GM12801 (cell line): ENCODE data around the gene ANKH.
A peak's percentile ranks its signal among the peaks of the same experiment; 100 is the strongest.

Experiments
- CTCF ChIP-seq: IDR thresholded peaks from one replicate; pipeline ENCODE4 v1.5.1; 2011; ENCODE audit warnings: control low read depth; ENCODE audit not compliant: insufficient read length; ENCODE audit errors: extremely low read depth

ANKH gene

GRCh38 chr5:14732991-14733390, 138.6 kb downstream of the ANKH start:
- TF ChIP-seq CTCF, result no peak

GRCh38 chr5:14730881-14731280, 140.7 kb downstream of the ANKH start:
- no peak for TF ChIP-seq CTCF

- no peak for TF ChIP-seq CTCF
Measured at GRCh38 chr5:14730466-14730865, 141.1 kb downstream of the ANKH start.

GRCh38 chr5:14729448-14730385, 141.9 kb downstream of the ANKH start:
- TF ChIP-seq CTCF, result no peak

DNA sequence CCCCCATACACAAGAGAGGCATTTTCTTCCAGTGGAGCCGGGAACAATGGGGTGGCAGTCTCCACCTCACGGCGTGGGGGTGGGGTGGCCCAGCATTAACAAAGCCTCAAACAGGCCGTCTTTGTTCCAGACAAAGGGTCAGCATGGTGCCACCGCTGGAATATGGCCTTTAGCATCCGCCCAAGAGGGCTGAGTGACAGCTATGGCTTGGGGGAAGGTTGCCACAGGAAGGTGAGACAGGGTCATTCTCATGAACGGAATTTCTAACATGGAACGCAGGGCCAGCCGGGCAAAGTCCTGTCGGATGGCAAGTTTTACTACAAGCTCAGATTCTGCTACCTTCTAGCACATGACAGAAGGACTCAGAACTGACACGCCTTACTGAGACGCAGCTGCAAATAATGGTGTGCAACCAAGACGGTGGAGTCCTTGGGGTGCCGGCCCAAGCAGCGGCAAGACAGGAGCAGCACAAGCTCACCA, 143.1 kb downstream of the ANKH start:
- no peak for TF ChIP-seq CTCF

DNA sequence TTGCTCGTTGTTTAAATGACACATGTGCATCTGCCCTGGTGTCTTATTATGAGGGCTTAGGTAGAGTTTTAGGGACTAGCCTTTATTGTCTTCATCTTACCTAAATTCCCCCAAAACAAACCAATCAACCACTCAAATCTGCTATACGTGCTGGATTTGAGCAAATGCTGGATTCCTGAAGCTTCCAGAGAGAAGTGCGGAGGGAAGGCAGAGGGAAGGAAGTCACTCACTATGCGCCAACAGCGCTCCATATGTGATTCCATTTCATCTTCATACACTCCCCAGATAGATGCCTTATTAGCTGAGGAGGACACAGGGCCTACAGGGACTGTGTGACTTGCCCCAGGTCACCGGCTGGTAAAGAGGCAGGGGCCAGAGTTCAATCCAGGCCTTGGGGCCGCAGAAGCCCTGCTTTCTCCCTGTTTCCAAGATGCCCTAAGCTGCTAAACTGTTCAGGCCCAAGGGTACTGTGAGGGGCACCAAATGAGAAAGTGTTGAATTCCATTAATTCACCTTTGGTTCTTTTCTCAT, 143.6 kb downstream of the ANKH start:
- TF ChIP-seq CTCF, result no peak

GRCh38 chr5:14727428-14727865, 144.1 kb downstream of the ANKH start:
- TF ChIP-seq CTCF, result peak; percentile 16
